Neural cell (in vitro differentiated cells): ENCODE measurements around the gene CARMIL1.

Experiments
- CTCF ChIP-seq: fragments of 450-650 bp; IDR thresholded peaks from 2 replicates; pipeline ENCODE4 v1.5.1; 2014; ENCODE audit warnings: antibody characterized with exemption, mild to moderate bottlenecking, moderate library complexity; ENCODE audit not compliant: poor library complexity, severe bottlenecking
- EP300 ChIP-seq: fragments of 450-650 bp; conservative IDR thresholded peaks from 2 replicates; pipeline ENCODE4 v1.6.1; 2014; ENCODE audit warnings: antibody characterized with exemption, mild to moderate bottlenecking, moderate library complexity; ENCODE audit not compliant: poor library complexity, severe bottlenecking
- EZH2 ChIP-seq: fragments of 200-600, 300-800 bp; shearing (Covaris generic), sonication (generic); IDR thresholded peaks from 2 replicates; pipeline ENCODE4 v1.6.1; 2014; ENCODE audit warnings: antibody characterized with exemption, low read length, borderline replicate concordance, mild to moderate bottlenecking; ENCODE audit not compliant: insufficient read depth, poor library complexity, severe bottlenecking
- POLR2AphosphoS5 ChIP-seq: IDR thresholded peaks from 2 replicates; pipeline ENCODE4 v1.6.1; 2012
- REST ChIP-seq: IDR thresholded peaks from 2 replicates; pipeline ENCODE4 v1.6.1; 2012; ENCODE audit warnings: borderline replicate concordance
- SMC3 ChIP-seq: fragments of 450-650 bp; conservative IDR thresholded peaks from 2 replicates; pipeline ENCODE4 v1.6.1; 2014; ENCODE audit warnings: antibody characterized with exemption, mild to moderate bottlenecking, moderate library complexity; ENCODE audit not compliant: poor library complexity

- no peak for TF ChIP-seq CTCF
- TF ChIP-seq SMC3: no peak
- no peak for TF ChIP-seq EP300
- no peak for TF ChIP-seq POLR2AphosphoS5
- TF ChIP-seq REST: no peak
- TF ChIP-seq EZH2: no peak
Measured at GRCh38 chr6:25418454-25419052, 139.4 kb downstream of the CARMIL1 start.
